ENCODE measurements around the gene BCAS3. TPM values are rescaled to one million over a fixed set of nuclear protein-coding genes. Genes with fewer than 3 reads are reported as not detected.
"Not testable (repeated sequence)": the region's sequence is repeated elsewhere in the genome, so short reads cannot be mapped to it uniquely, and the experiment has no call there.

BCAS3 gene
- total RNA-seq, 2 experiments from 2014 or later, result 6.8 to 7.1 TPM

DNA sequence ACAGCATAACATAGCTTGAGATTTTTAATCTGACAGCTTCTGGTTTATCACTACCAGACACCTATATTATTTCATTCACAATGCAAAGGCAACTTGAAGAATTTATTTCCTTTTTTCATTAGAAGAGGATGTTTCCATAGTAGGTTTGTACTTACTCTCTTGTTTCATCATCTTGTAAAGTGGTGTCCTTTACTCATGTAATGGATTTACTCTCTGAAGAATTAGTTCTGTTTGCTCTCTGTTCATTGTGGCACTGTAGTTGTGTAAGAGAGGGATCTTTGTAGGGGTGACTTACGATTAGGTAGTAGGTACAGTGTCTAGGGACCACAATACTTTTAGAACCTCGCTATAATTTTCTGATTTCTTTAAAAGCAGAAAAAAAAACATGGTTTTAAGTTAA is 256.1 kb downstream of the BCAS3 start:
- Mint-ChIP-seq H3K4me3 (no peak overlapping the region), H3K36me3 (no peaks in the 10 kb centered on the region), H3K9me3 (no peaks in the 10 kb centered on the region), H3K27ac (no peak overlapping the region), H3K4me1 (ENCODE audit: low read depth) (no peaks in the 10 kb centered on the region), H3K27me3 (no peaks in the 10 kb centered on the region)
- ChIA-PET POLR2A (no interaction called here), CTCF (no interaction called here)
- intact Hi-C loops (cut with micrococcal nuclease), result no loop called here
- DNase-seq, result no peak

DNA sequence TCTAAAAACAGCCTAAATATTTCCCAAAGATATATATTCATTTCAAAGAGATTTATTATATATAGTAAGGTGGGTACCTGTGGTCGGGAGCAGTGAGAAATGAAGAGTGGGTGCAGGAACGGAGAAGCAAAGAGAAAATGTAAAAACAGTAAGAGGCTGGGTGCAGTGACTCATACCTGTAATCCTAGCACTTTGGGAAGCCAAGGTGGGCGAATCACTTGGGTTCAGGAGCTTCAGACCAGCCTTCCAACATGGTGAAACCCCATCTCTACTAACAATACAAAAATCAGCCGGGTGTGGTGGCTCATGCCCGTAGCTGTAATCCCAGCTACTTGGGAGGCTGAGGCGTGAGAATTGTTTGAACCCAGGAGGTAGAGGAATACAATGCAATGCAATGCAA is 257.1 kb downstream of the BCAS3 start:
- CTCF ChIA-PET, result no interaction called here
- POLR2A ChIA-PET, result no interaction called here

DNA sequence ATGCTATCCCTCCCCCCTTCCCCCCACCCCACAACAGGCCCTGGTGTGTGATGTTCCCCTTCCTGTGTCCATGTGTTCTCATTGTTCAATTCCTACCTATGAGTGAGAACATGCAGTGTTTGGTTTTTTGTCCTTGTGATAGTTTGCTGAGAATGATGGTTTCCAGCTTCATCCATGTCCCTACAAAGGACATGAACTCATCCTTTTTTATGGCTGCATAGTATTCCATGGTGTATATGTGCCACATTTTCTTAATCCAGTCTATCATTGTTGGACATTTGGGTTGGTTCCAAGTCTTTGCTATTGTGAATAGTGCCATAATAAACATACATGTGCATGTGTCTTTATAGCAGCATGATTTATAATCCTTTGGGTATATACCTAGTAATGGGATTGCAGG is 258.3 kb downstream of the BCAS3 start:
- H3K36me3 Mint-ChIP-seq; H3K4me1 Mint-ChIP-seq (ENCODE audit: low read depth); H3K27me3 Mint-ChIP-seq; CTCF ChIA-PET; H3K9me3 Mint-ChIP-seq; H3K4me3 Mint-ChIP-seq; POLR2A ChIA-PET; H3K27ac Mint-ChIP-seq; DNase-seq; intact Hi-C loops (cut with micrococcal nuclease): not testable (repeated sequence)

More for the DNA sequence above, 257.1 kb downstream of the BCAS3 start:
- no peaks in the 10 kb centered on the region for H3K27me3 Mint-ChIP-seq
- H3K4me3 Mint-ChIP-seq, result no peak overlapping the region
- H3K36me3 Mint-ChIP-seq, result no peaks in the 10 kb centered on the region
- DNase-seq, result no peak
- intact Hi-C loops (cut with micrococcal nuclease), result no loop called here
- no peak overlapping the region for H3K27ac Mint-ChIP-seq
- no peaks in the 10 kb centered on the region for H3K4me1 Mint-ChIP-seq (ENCODE audit: low read depth)
- no peaks in the 10 kb centered on the region for H3K9me3 Mint-ChIP-seq

DNA sequence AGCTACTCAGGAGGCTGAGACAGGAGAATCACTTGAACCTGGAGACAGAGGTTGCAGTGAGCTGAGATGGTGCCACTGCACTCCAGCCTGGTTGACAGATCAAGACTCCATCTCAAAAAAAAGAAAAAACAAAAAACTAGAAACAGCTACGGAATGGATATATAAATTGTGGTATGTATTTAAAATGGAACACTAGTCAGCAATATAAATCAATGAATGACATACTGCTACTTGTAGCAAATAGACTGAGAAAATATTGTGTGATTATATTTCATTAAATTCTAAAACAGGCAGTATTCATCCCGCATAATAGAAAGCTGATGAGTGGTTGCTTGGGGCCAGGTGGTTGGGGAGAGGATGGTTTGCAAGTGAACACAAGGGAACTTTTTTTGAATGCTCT is 261.7 kb downstream of the BCAS3 start:
- intact Hi-C loops (cut with micrococcal nuclease), result no loop called here
- DNase-seq, result no peak
- Mint-ChIP-seq H3K27me3 (no peaks in the 10 kb centered on the region), H3K36me3 (no peaks in the 10 kb centered on the region), H3K4me1 (ENCODE audit: low read depth) (no peaks in the 10 kb centered on the region), H3K27ac (no peak overlapping the region), H3K9me3 (no peaks in the 10 kb centered on the region), H3K4me3 (no peak overlapping the region)
- CTCF ChIA-PET, result interaction anchor here (1.1 kb wide), 1 partner anchor 219 kb away, joined by 3 read pairs; no protein-coding TSS in a partner anchor
- POLR2A ChIA-PET, result interaction anchor here (0.6 kb wide), 1 partner anchor 153 kb away, joined by 3 read pairs; no protein-coding TSS in a partner anchor

DNA sequence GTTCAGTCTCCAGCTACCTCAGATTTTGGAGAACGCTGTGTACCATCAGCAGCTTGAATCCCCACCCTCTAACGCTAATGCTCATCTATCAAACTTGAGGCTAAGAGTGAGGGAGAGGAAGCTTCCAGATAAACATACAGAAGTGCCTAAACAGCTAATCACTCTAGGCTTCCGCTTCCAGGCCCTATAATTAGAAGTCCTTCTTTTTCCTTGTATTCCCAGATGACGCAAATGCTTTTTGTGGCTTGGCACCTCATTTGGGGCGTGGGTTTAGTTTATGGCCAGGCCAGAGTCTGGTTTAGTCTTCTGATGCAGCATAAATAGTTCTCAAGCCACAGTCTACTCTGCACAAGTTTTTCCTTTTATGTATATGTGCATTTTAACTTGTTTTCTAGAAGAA is 263.4 kb downstream of the BCAS3 start:
- CTCF ChIA-PET, result no interaction called here
- Mint-ChIP-seq H3K27me3 (no peaks in the 10 kb centered on the region), H3K36me3 (no peaks in the 10 kb centered on the region), H3K9me3 (no peaks in the 10 kb centered on the region), H3K4me3 (no peak overlapping the region), H3K27ac (no peak overlapping the region), H3K4me1 (ENCODE audit: low read depth) (no peaks in the 10 kb centered on the region)
- POLR2A ChIA-PET, result no interaction called here
- intact Hi-C loops (cut with micrococcal nuclease), result no loop called here
- DNase-seq, result no peak

DNA sequence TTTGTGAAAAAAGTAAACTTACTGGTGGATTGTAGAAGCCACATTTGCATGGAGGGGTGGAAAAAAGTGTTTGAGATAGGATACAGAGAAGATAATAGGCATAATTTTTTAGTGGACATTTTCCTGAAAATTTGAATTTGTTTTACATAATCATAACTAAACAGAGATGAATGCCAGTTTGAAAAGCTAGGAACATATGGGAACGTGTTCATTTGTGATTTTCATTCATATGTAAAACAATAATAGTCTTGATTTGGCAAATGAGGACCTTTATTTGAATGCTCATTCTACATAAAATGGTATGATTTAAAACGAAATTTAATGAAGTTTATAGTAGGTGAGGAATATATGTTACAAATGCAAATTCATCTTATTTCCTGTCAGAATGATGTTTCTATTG is 263.9 kb downstream of the BCAS3 start:
- Mint-ChIP-seq H3K27ac (no peak overlapping the region), H3K4me3 (no peak overlapping the region), H3K9me3 (no peaks in the 10 kb centered on the region), H3K27me3 (no peaks in the 10 kb centered on the region), H3K36me3 (no peaks in the 10 kb centered on the region), H3K4me1 (ENCODE audit: low read depth) (no peaks in the 10 kb centered on the region)
- ChIA-PET CTCF (no interaction called here), POLR2A (no interaction called here)
- intact Hi-C loops (cut with micrococcal nuclease), result no loop called here
- DNase-seq, result no peak

DNA sequence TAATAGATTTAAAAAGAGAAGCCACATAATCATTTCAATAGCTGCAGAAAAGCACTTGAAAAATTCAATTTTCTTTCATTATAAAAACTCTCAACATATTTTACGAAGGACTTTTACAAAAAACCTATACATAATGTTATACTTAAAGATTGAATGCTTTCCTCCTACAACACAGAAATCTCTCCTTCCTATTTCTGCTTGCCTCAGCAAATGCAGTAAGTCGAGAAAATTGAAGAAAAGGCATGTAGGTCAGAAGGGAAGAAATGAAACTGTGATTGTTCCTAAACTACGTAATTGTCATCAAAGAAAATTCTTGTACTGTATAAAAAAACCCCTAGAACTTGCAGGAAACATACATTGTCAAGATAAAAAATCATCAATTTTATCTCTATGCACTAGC is 267.1 kb downstream of the BCAS3 start:
- POLR2A ChIA-PET, result no interaction called here

DNA sequence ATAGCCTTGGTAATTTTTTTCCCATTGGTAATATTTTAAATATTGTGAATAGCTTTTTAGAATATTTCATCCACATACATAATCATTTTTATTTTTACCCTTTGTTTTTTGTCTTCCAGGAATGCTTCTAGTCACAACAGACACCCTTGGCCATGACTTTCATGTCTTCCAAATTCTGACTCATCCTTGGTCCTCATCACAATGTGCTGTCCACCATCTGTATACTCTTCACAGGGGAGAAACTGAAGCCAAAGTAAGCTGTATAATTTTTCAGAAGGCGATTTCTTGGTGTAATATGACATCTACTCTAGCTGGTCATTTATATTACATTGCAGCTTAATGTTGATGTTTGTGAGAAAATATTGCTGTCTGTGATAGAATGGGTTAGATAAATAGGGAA is 269.4 kb downstream of the BCAS3 start:
- Mint-ChIP-seq H3K36me3 (peaks cover 2% of the 10 kb centered on the region), H3K4me3 (no peak overlapping the region), H3K27me3 (no peaks in the 10 kb centered on the region), H3K27ac (no peak overlapping the region), H3K4me1 (ENCODE audit: low read depth) (no peaks in the 10 kb centered on the region), H3K9me3 (no peaks in the 10 kb centered on the region)
- POLR2A ChIA-PET, result no interaction called here
- DNase-seq, result no peak
- intact Hi-C loops (cut with micrococcal nuclease), result no loop called here
- CTCF ChIA-PET, result no interaction called here

More for the DNA sequence above, 267.1 kb downstream of the BCAS3 start:
- DNase-seq, result no peak
- no peaks in the 10 kb centered on the region for H3K9me3 Mint-ChIP-seq
- no peak overlapping the region for H3K27ac Mint-ChIP-seq
- CTCF ChIA-PET, result no interaction called here
- H3K36me3 Mint-ChIP-seq, result peaks cover 2% of the 10 kb centered on the region
- no peak overlapping the region for H3K4me3 Mint-ChIP-seq
- no peaks in the 10 kb centered on the region for H3K27me3 Mint-ChIP-seq
- H3K4me1 Mint-ChIP-seq (ENCODE audit: low read depth), result no peaks in the 10 kb centered on the region
- intact Hi-C loops (cut with micrococcal nuclease), result no loop called here

DNA sequence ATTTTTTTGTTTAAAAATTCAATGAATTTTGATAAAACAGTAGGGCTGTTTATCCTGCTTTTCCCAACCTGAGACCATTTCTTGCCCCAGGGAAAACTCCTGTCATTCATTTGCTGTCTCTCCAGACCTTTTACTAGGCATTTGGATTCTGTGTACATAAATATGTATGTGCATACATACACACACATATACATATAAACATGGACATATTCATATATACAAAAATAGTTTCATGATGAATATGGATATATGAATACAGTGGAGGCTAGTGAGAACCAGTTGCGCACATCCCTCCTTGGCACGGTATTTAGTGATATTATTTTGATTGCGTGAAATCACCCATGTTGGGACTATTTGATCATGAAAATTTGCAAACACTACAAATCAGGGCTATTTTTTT is 269.9 kb downstream of the BCAS3 start:
- Mint-ChIP-seq H3K4me3 (no peak overlapping the region), H3K36me3 (peaks cover 2% of the 10 kb centered on the region), H3K27ac (no peak overlapping the region), H3K9me3 (no peaks in the 10 kb centered on the region), H3K27me3 (no peaks in the 10 kb centered on the region), H3K4me1 (ENCODE audit: low read depth) (no peaks in the 10 kb centered on the region)
- ChIA-PET CTCF (no interaction called here), POLR2A (no interaction called here)
- DNase-seq, result no peak
- intact Hi-C loops (cut with micrococcal nuclease), result no loop called here

DNA sequence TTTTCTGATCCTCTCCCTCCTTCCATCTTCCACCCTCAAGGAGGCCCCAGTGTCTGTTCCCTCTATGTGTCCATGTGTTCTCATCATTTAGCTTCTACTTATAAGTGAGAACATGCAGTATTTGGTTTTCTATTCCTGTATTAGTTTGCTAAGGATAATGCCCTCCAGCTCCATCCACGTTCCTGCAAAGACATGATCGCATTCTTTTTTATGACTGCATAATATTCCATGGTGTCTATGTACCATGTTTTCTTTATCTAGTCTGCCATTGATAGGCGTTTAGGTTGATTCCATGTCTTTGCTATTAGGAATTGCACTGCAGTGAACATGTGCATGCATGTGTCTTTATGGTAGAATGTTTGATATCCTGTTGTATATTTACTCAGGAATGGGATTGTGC is 275.1 kb downstream of the BCAS3 start:
- ChIA-PET CTCF (no interaction called here), POLR2A (no interaction called here)
- no peak for DNase-seq
- no peaks in the 10 kb centered on the region for H3K27me3 Mint-ChIP-seq
- H3K27ac Mint-ChIP-seq, result no peak overlapping the region
- H3K4me1 Mint-ChIP-seq (ENCODE audit: low read depth), result no peaks in the 10 kb centered on the region
- no peak overlapping the region for H3K4me3 Mint-ChIP-seq
- peaks cover 4% of the 10 kb centered on the region for H3K9me3 Mint-ChIP-seq
- intact Hi-C loops (cut with micrococcal nuclease), result no loop called here
- H3K36me3 Mint-ChIP-seq, result peaks cover 3% of the 10 kb centered on the region

DNA sequence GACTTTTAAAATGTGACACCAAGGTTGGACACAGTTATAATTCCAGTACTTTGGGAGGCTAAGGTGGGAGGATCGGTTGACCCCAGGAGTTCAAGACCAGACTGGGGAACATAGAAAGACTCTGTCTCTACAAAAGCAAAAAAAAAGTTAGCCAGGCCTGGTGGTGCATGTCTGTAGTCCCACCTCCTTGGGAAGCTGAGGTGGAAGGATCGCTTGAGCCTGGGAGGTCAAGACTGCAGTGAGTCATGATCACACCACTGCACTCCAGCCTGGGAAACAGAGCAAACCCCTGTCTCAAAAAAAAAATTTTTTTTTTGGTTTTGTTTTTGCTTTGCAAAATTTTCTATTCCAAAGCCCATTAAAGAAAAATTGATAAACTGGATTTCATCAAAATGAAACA is 281.4 kb downstream of the BCAS3 start:
- Mint-ChIP-seq H3K27ac (no peak overlapping the region), H3K4me1 (ENCODE audit: low read depth) (no peaks in the 10 kb centered on the region), H3K4me3 (no peak overlapping the region), H3K9me3 (peaks cover 5% of the 10 kb centered on the region), H3K27me3 (no peaks in the 10 kb centered on the region), H3K36me3 (peaks cover 16% of the 10 kb centered on the region)
- intact Hi-C loops (cut with micrococcal nuclease), result no loop called here
- POLR2A ChIA-PET, result no interaction called here
- DNase-seq, result no peak
- CTCF ChIA-PET, result no interaction called here

DNA sequence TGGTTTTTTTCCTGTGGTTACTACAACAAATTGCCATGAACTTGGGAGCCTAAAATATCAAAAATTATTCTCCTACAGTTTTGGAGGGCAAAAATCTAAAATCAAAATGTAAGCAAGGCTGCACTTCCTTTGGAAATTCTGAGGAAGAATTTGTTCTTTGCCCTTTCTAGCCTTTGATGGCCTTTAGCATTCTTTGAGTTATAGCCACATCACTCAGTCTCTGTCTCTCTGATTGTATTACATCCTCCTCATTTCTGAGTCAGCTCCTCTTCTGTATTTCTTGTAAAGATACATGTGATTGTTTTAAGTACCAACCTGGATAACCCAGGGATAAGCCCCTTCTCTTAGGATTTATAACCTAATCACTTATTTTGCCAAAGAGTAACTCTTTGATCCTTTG is 282.0 kb downstream of the BCAS3 start:
- Mint-ChIP-seq H3K9me3 (peaks cover 10% of the 10 kb centered on the region), H3K4me3 (no peak overlapping the region), H3K36me3 (peaks cover 19% of the 10 kb centered on the region), H3K27me3 (no peaks in the 10 kb centered on the region), H3K27ac (no peak overlapping the region), H3K4me1 (ENCODE audit: low read depth) (no peaks in the 10 kb centered on the region)
- no peak for DNase-seq
- intact Hi-C loops (cut with micrococcal nuclease), result no loop called here
- ChIA-PET POLR2A (no interaction called here), CTCF (no interaction called here)

DNA sequence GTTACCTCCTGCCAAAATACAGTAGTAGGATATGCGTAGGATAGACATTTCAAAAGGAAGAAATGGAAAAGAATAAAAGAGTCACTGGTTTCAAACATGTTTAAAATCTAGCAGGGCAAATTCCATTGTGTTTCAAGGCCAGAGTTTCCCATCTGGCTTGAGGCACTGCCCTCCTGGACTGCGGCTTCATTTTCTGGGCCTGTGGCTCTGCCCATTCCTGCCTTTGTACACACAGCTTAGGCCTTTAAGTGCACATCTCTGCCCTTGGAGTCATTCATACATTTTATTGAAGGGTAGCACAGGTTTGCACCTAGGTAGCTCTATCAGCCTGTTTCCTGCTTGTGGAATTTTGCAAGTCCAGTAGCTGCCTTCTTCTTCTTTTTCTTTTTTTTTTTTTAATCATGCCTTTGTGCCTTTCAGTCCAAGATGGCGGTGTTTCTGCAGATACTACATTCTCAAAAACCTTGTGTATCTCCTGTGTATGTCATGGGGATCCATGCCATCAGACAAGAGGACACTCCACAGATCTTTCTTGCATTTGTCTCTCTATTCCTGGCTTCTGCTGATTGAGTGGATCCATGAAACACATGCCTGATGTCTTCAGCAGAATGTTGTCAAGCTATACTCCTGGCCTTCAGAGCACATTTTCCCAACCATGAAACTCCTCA is 282.9 kb downstream of the BCAS3 start:
- H3K9me3 Mint-ChIP-seq, result peaks cover 10% of the 10 kb centered on the region
- POLR2A ChIA-PET, result interaction anchor here (0.7 kb wide), 1 partner anchor 378 kb away, joined by 5 read pairs; no protein-coding TSS in a partner anchor

More for the DNA sequence above, 282.9 kb downstream of the BCAS3 start:
- Mint-ChIP-seq H3K4me1 (ENCODE audit: low read depth) (no peaks in the 10 kb centered on the region), H3K36me3 (peaks cover 19% of the 10 kb centered on the region), H3K4me3 (no peak overlapping the region), H3K27me3 (no peaks in the 10 kb centered on the region), H3K27ac (no peak overlapping the region)
- no peak for DNase-seq
- intact Hi-C loops (cut with micrococcal nuclease), result no loop called here
- CTCF ChIA-PET, result interaction anchor here (1.1 kb wide), 1 partner anchor 11 kb away, joined by 3 read pairs; no protein-coding TSS in a partner anchor
